Body of pancreas (tissue), 4 donors: ENCODE measurements around the gene CELSR1. TPM values are rescaled to one million over a fixed set of nuclear protein-coding genes. Genes with fewer than 3 reads are reported as not detected.

Experiments used
- ATAC-seq: fragments of 150-250 bp; one replicate; pipeline ENCODE4 v1.9.1; 2016
- DNase-seq, 4 donors: peaks; one replicate each; pipeline ENCODE4 v3.0.0-alpha.2; 2019
- H3K27ac ChIP-seq, 4 donors: fragments of 200-600 bp; sonication (generic); 1 replicate in 3 of 4; 2 replicates in 1 of 4; pipeline versions ENCODE4 v1.5.1 to v1.6.1; 2016 to 2019; ENCODE audit warnings: mild to moderate bottlenecking in 1 of 4, mixed read lengths in 1 of 4, moderate library complexity in 1 of 4
- H3K27me3 ChIP-seq, 2 donors: fragments of 200-600 bp; sonication (generic); one replicate each; pipeline ENCODE4 v1.6.0; 2016; ENCODE audit warnings: mild to moderate bottlenecking in 1 of 2
- H3K36me3 ChIP-seq, 2 donors: fragments of 200-600 bp; sonication (generic); replicated peaks in 1 of 2; 2 replicates each; pipeline ENCODE4 v1.5.1; 2016; ENCODE audit warnings: low read depth in 2 of 2; ENCODE audit not compliant: insufficient read depth in 1 of 2
- H3K4me1 ChIP-seq: fragments of 200-600 bp; sonication (generic); one replicate; pipeline ENCODE4 v1.6.0; 2016
- H3K4me3 ChIP-seq, 2 donors: fragments of 200-600 bp; sonication (generic); 1 replicate in 1 of 2; 2 replicates in 1 of 2; pipeline ENCODE4 v1.5.1; 2016 to 2019
- H3K9me3 ChIP-seq, 3 donors: fragments of 200-600 bp; sonication (generic); 1 replicate in 2 of 3; 2 replicates in 1 of 3; pipeline ENCODE4 v1.5.1; 2016
- POLR2A ChIP-seq, 3 donors: fragments of 450-650 bp; IDR thresholded peaks; one replicate each; pipeline ENCODE4 v1.6.1; 2016; ENCODE audit warnings: antibody characterized with exemption in 3 of 3, mild to moderate bottlenecking in 2 of 3
- WGBS, 2 donors: methylation state at CpG; one replicate each; pipeline ENCODE4 v1.1.5; 2017; 5-methylcytosine and 5-hydroxymethylcytosine counted together
- intact Hi-C: fragments of 100-400 bp; cut with DNase I; formaldehyde crosslinking; loops from one replicate; pipeline ENCODE4 v1.15.1; 2023
- total RNA-seq, 2 donors: library from RNA; depleted of rRNA; stranded (reverse); fragments of >200 nt; gene quantifications; one replicate each; pipeline ENCODE4 v1.1.0, GENCODE V29; 2016
- TF ChIP-seq, protein P1 (sequence below), 7 experiments: fragments of 450-650 bp in 4 of 7; fragments of 200-600 bp in 3 of 7; sonication (generic) in 3 of 7; IDR thresholded peaks; one replicate each; pipeline ENCODE4 v1.5.1; 2016 to 2019; ENCODE audit warnings: antibody characterized with exemption in 7 of 7

CELSR1 gene
- total RNA-seq, 2 donors from 2014 or later, result 0.66 to 3.6 TPM

DNA sequence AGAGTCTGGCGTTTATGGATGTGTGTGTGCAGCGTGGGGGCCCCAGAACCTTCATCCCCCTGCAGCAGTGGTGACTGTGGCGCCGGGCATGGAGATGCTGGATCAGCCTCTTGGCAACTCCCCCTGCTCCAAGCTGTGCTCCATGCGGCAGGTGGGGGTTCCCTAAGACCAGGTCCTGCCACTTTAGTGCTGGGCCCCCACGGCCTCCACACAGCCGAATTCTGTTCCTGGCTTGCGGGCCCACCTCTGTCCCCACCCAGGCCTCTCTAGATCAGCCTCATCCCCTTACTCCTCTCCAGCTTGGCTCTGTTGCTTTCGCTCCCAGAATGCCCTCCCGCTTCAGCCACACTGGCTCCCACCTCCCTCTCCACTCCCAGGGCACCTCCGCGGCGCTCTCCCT is 142.3 kb downstream of the CELSR1 start:
- Histone ChIP-seq H3K9me3 (no peaks in the 10 kb centered on the region), H3K4me3 (no peak overlapping the region), H3K27me3 (no peaks in the 10 kb centered on the region), H3K36me3 (no peaks in the 10 kb centered on the region), H3K27ac (no peak overlapping the region), H3K4me1 (peaks cover 4% of the 10 kb centered on the region)
- intact Hi-C loops, result loop anchor here (10.0 kb wide), 1 partner anchor 140 kb away; the partner anchor contains the start of gene CELSR1
- TF ChIP-seq, protein P1, sequence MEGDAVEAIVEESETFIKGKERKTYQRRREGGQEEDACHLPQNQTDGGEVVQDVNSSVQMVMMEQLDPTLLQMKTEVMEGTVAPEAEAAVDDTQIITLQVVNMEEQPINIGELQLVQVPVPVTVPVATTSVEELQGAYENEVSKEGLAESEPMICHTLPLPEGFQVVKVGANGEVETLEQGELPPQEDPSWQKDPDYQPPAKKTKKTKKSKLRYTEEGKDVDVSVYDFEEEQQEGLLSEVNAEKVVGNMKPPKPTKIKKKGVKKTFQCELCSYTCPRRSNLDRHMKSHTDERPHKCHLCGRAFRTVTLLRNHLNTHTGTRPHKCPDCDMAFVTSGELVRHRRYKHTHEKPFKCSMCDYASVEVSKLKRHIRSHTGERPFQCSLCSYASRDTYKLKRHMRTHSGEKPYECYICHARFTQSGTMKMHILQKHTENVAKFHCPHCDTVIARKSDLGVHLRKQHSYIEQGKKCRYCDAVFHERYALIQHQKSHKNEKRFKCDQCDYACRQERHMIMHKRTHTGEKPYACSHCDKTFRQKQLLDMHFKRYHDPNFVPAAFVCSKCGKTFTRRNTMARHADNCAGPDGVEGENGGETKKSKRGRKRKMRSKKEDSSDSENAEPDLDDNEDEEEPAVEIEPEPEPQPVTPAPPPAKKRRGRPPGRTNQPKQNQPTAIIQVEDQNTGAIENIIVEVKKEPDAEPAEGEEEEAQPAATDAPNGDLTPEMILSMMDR (IDR thresholded peaks at IDR 0.05), result no peak
- no peak for TF ChIP-seq POLR2A (IDR thresholded peaks at IDR 0.05)
- ATAC-seq (no peak), DNase-seq (no peak)
- WGBS, 2 donors, result 90 to 94% methylated on average over 10 to 13 of the region's 13 CpGs

DNA sequence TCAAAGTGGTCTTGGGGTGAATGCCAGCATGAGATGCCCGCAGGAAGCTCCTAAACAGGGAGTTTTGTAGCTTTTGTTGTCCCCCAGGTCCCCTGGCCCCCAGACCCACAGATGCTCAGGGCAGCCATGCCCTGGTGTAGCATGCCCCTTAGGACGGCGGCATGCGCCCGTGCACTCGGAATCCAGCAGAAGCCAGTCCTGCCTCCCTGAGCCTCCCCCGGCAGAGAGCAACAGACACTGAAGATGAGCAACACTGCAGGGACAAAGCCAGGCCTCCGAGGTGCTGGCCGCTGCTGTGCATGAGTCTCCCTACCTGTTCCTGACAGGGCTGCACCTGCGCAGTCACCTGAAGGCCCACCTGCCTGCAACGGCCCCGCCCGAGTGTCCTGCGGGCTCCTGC is 142.8 kb downstream of the CELSR1 start:
- Histone ChIP-seq H3K4me1 (peaks cover 10% of the 10 kb centered on the region), H3K27me3 (no peaks in the 10 kb centered on the region), H3K27ac (no peak overlapping the region), H3K9me3 (no peaks in the 10 kb centered on the region), H3K36me3 (no peaks in the 10 kb centered on the region), H3K4me3 (no peak overlapping the region)
- intact Hi-C loops, result loop anchor here (5.0 to 10.0 kb wide), 2 partner anchors 37 to 140 kb away; partner anchors contain the start of gene CELSR1
- no peak for DNase-seq
- ATAC-seq, result no peak
- no peak for TF ChIP-seq POLR2A (IDR thresholded peaks at IDR 0.05)
- TF ChIP-seq, protein P1 (IDR thresholded peaks at IDR 0.05), result no peak
- WGBS, 2 donors, result 83 to 94% methylated on average over 8 to 14 of the region's 14 CpGs

DNA sequence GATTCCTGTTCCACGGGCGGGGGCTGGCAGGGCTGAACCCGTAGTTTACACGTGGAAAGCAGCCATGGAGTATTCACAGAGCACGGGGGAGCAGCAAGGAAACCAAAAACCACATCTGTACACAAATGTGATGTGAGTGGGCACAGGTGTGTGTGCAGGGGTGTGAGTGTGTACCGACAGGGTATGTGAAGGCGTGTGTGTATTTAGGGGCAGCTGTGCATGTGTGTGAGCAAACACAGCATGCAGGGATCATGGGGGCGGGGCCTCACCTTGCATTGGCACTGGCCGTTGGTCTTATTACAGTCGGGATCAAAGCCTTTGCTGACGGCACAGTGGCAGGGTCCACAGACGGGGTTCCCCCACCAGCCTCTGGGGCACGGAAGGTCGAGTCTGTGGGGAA is 143.5 kb downstream of the CELSR1 start:
- H3K27me3 ChIP-seq, result no peaks in the 10 kb centered on the region
- no peak overlapping the region for H3K4me3 ChIP-seq
- no peaks in the 10 kb centered on the region for H3K9me3 ChIP-seq
- no peak for ATAC-seq
- peaks cover 11% of the 10 kb centered on the region for H3K4me1 ChIP-seq
- no peak overlapping the region for H3K27ac ChIP-seq
- intact Hi-C loops, result loop anchor here (5.0 to 10.0 kb wide), 2 partner anchors 37 to 141 kb away; partner anchors contain the start of gene CELSR1
- no peaks in the 10 kb centered on the region for H3K36me3 ChIP-seq
- TF ChIP-seq, protein P1 (IDR thresholded peaks at IDR 0.05), result no peak
- no peak for TF ChIP-seq POLR2A (IDR thresholded peaks at IDR 0.05)
- no peak for DNase-seq
- 74 to 82% methylated on average over 14 of the region's 14 CpGs for WGBS, 2 donors

DNA sequence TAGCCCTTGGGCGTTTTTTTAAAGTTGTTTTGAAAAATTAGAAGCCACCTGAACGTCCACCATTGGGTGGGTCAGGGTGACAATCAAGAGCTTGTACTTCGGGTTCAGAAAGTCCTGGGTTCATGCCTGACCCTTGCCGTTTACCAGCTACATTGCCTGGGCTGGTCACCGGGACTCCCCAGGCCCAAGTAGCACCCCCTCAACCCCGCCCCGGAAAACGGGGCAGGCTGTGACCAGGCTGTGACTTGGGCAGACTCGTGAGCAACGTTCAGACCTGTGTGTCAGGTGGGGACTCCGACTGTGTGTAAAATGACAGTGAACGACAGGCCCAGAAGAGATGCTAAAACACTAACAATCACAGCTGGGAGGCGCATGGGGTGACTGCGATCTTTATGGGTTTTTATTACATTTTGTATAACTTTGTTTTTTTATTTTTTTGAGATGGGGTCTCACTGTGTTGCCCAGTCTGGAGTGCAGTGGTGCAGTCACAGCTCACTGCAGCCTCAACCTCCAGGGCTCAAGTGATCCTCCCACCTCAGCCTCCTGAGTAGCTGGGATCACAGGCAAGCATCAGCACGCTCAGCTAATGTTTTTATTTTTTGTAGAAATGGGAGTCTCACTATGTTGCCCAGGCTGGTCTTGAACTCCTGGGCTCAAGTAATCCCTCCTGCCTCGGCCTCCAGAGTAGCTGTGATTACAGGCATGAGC is 145.1 kb downstream of the CELSR1 start:
- H3K27ac ChIP-seq, result no peak overlapping the region
- ATAC-seq, result no peak
- H3K4me1 ChIP-seq, result peaks cover 11% of the 10 kb centered on the region
- DNase-seq, result no peak
- H3K4me3 ChIP-seq, result no peak overlapping the region
- 81 to 92% methylated on average over 10 to 16 of the region's 16 CpGs for WGBS, 2 donors
- intact Hi-C loops, result loop anchor here (5.0 to 10.0 kb wide), 2 partner anchors 35 to 143 kb away; partner anchors contain the start of gene CELSR1
- H3K36me3 ChIP-seq, result no peaks in the 10 kb centered on the region
- H3K27me3 ChIP-seq, result no peaks in the 10 kb centered on the region
- TF ChIP-seq, protein P1 (IDR thresholded peaks at IDR 0.05), result no peak
- TF ChIP-seq POLR2A (IDR thresholded peaks at IDR 0.05), result no peak
- no peaks in the 10 kb centered on the region for H3K9me3 ChIP-seq
